Vagina (tissue), 2 donors: ENCODE results near the gene SMCO1.

Experiments
- CTCF ChIP-seq, 3 experiments: fragments of 450-650 bp in 2 of 3; fragments of 200-600 bp in 1 of 3; sonication (generic) in 1 of 3; IDR thresholded peaks; one replicate each; pipeline ENCODE4 v1.5.1; 2017 to 2019; ENCODE audit warnings: antibody characterized with exemption in 3 of 3, mild to moderate bottlenecking in 2 of 3, moderate library complexity in 2 of 3
- POLR2A ChIP-seq, 2 donors: fragments of 450-650 bp; IDR thresholded peaks; one replicate each; pipeline ENCODE4 v1.6.1; 2017; ENCODE audit warnings: antibody characterized with exemption in 2 of 2, mild to moderate bottlenecking in 2 of 2, moderate library complexity in 2 of 2
- POLR2AphosphoS5 ChIP-seq, 2 donors: sonication (generic); formaldehyde crosslinking; IDR thresholded peaks; one replicate each; pipeline ENCODE4 v1.9.0; 2017; ENCODE audit warnings: antibody characterized with exemption in 2 of 2, mild to moderate bottlenecking in 2 of 2, low read depth in 1 of 2; ENCODE audit not compliant: insufficient read depth in 1 of 2

DNA sequence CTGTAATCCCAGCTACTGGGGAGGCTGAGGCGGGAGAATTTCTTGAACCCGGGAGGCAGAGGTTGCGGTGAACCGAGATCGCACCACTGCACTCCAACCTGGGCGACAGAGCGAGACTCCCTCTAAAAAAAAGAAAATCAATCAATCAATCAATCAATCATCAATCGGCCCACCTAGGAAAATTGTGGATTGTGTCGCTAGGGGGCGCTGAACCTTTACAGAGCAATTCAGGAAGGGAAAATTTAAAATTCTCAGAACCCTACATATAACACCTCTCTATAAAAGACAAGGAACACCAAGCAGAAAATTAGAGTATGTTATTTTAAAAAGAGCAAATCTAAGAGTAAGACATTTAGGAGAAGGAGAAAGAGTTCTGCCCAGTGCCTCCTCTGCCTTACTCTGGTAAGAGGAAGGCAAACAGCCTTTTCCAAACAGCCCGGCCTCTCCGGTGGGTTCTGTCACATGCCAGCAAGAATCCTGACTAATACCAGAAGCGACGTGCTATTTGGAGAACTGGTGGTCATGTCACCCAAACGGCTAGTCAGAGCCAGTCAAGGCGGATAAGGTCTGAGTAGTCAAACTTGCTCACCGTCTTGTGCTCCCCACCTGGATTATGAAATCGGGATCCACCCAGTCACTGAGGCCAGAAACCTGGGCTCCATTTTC is 22.3 kb upstream of the SMCO1 start:
- TF ChIP-seq POLR2AphosphoS5 (IDR thresholded peaks at IDR 0.05; ENCODE audit: insufficient read depth in 1 of 2, low read depth in 1 of 2), result peak in 1 of 2 donors; percentile 31
- TF ChIP-seq CTCF (IDR thresholded peaks at IDR 0.05), result peak; percentile 33 to 62 (median 41)
- no peak for TF ChIP-seq POLR2A (IDR thresholded peaks at IDR 0.05)
